MM.1S (cell line): Measurements from ENCODE around the gene CYP24A1.

Experiments used
- CTCF ChIP-seq: fragments of 300-600 bp; sonication (generic); IDR thresholded peaks from 2 replicates; pipeline ENCODE4 v1.5.1; 2016; ENCODE audit warnings: antibody characterized with exemption, low read length, mixed read lengths
- EZH2 ChIP-seq: fragments of 300-600 bp; sonication (generic); optimal IDR thresholded peaks from 2 replicates; pipeline ENCODE3; 2017; ENCODE audit warnings: low read depth, mild to moderate bottlenecking, antibody characterized with exemption, low read length, mixed read lengths

GRCh38 chr20:54170026-54170471 is 3.7 kb downstream of the CYP24A1 start:
- TF ChIP-seq CTCF (no peak), EZH2 (no peak)
